ENCODE measurements around the gene TMEM231. TPM values are rescaled to one million over a fixed set of nuclear protein-coding genes. Genes with fewer than 3 reads are reported as not detected.
A peak's percentile ranks its signal among the peaks of the same experiment; 100 is the strongest.
"Not testable (repeated sequence)": the region's sequence is repeated elsewhere in the genome, so short reads cannot be mapped to it uniquely, and the experiment has no call there.

TMEM231 gene
- total and polyA plus RNA-seq, 2 donors from 2014 or later, result 8.6 to 13.7 TPM

- no peak overlapping the region for H3K9ac ChIP-seq (ENCODE audit: low read length in 3 of 3)
- H3K27ac ChIP-seq (ENCODE audit: low read depth in 2 of 2, low read length in 2 of 2), result no peak overlapping the region
- TF ChIP-seq CTCF (IDR thresholded peaks at IDR 0.05; ENCODE audit: borderline replicate concordance, extremely low read depth, insufficient read depth), result no peak
- intact Hi-C loops (cut with DNase I), result no loop called here
- H3K4me3 ChIP-seq (ENCODE audit: low read length in 3 of 3), result no peak overlapping the region
- H3K36me3 ChIP-seq (ENCODE audit: control insufficient read depth in 2 of 3, insufficient read depth in 3 of 3, low read length in 3 of 3), result no peaks in the 10 kb centered on the region
- no peaks in the 10 kb centered on the region for H3K27me3 ChIP-seq (ENCODE audit: control insufficient read depth, insufficient read depth, low read length)
- DNase-seq (peak in 1 of 5 donors; percentile 20), FAIRE-seq (no peak)
- H3K4me1 ChIP-seq (ENCODE audit: control insufficient read depth in 2 of 3, insufficient read depth in 2 of 3, low read depth in 1 of 3, low read length in 3 of 3), result no peaks in the 10 kb centered on the region
- H3K9me3 ChIP-seq (ENCODE audit: control insufficient read depth in 2 of 3, insufficient read depth in 1 of 3, low read length in 3 of 3), result no peaks in the 10 kb centered on the region
Observed at GRCh38 chr16:75526032-75526790, 29.8 kb downstream of the TMEM231 start.

- DNase-seq (no peak), FAIRE-seq (no peak)
- no peaks in the 10 kb centered on the region for H3K27me3 ChIP-seq (ENCODE audit: control insufficient read depth, insufficient read depth, low read length)
- H3K4me3 ChIP-seq (ENCODE audit: low read length in 3 of 3), result no peak overlapping the region
- no peaks in the 10 kb centered on the region for H3K36me3 ChIP-seq (ENCODE audit: control insufficient read depth in 2 of 3, insufficient read depth in 3 of 3, low read length in 3 of 3)
- no peak for TF ChIP-seq CTCF (IDR thresholded peaks at IDR 0.05; ENCODE audit: borderline replicate concordance, extremely low read depth, insufficient read depth)
- no peaks in the 10 kb centered on the region for H3K4me1 ChIP-seq (ENCODE audit: control insufficient read depth in 2 of 3, insufficient read depth in 2 of 3, low read depth in 1 of 3, low read length in 3 of 3)
- H3K9me3 ChIP-seq (ENCODE audit: control insufficient read depth in 2 of 3, insufficient read depth in 1 of 3, low read length in 3 of 3), result no peaks in the 10 kb centered on the region
- H3K27ac ChIP-seq (ENCODE audit: low read depth in 2 of 2, low read length in 2 of 2), result no peak overlapping the region
- intact Hi-C loops (cut with DNase I), result no loop called here
- no peak overlapping the region for H3K9ac ChIP-seq (ENCODE audit: low read length in 3 of 3)
Observed at GRCh38 chr16:75519175-75519574, 36.9 kb downstream of the TMEM231 start.

GRCh38 chr16:75516189-75516966 is 39.7 kb downstream of the TMEM231 start:
- H3K27me3 ChIP-seq (ENCODE audit: control insufficient read depth, insufficient read depth, low read length); H3K4me1 ChIP-seq (ENCODE audit: control insufficient read depth in 2 of 3, insufficient read depth in 2 of 3, low read depth in 1 of 3, low read length in 3 of 3); intact Hi-C loops (cut with DNase I); FAIRE-seq; H3K36me3 ChIP-seq (ENCODE audit: control insufficient read depth in 2 of 3, insufficient read depth in 3 of 3, low read length in 3 of 3); H3K9me3 ChIP-seq (ENCODE audit: control insufficient read depth in 2 of 3, insufficient read depth in 1 of 3, low read length in 3 of 3): not testable (repeated sequence)
- H3K9ac ChIP-seq (ENCODE audit: low read length in 3 of 3), result peak overlapping the region in 2 of 3 donors; percentile 85 to 92
- peak; percentile 46 to 63 (median 52) for DNase-seq
- peak overlapping the region; percentile 78 to 96 for H3K27ac ChIP-seq (ENCODE audit: low read depth in 2 of 2, low read length in 2 of 2)
- H3K4me3 ChIP-seq (ENCODE audit: low read length in 3 of 3), result peak overlapping the region; percentile 46 to 83 (median 61)

- Histone ChIP-seq H3K27ac (ENCODE audit: low read depth in 2 of 2, low read length in 2 of 2) (no peak overlapping the region), H3K36me3 (ENCODE audit: control insufficient read depth in 2 of 3, insufficient read depth in 3 of 3, low read length in 3 of 3) (no peaks in the 10 kb centered on the region), H3K4me1 (ENCODE audit: control insufficient read depth in 2 of 3, insufficient read depth in 2 of 3, low read depth in 1 of 3, low read length in 3 of 3) (no peaks in the 10 kb centered on the region), H3K27me3 (ENCODE audit: control insufficient read depth, insufficient read depth, low read length) (no peaks in the 10 kb centered on the region), H3K4me3 (ENCODE audit: low read length in 3 of 3) (no peak overlapping the region), H3K9ac (ENCODE audit: low read length in 3 of 3) (no peak overlapping the region), H3K9me3 (ENCODE audit: control insufficient read depth in 2 of 3, insufficient read depth in 1 of 3, low read length in 3 of 3) (no peaks in the 10 kb centered on the region)
- FAIRE-seq, result no peak
- DNase-seq, result peak in 1 of 5 donors; percentile 11
- no peak for TF ChIP-seq CTCF (IDR thresholded peaks at IDR 0.05; ENCODE audit: borderline replicate concordance, extremely low read depth, insufficient read depth)
- intact Hi-C loops (cut with DNase I), result no loop called here
Observed at GRCh38 chr16:75514296-75514695, 41.8 kb downstream of the TMEM231 start.

All from kidney (tissue), 14 donors.